Loucy (cell line): ENCODE data around the gene TRIP6.
A peak's percentile ranks its signal among the peaks of the same experiment; 100 is the strongest.

Source experiments
- H2AFZ ChIP-seq: fragments of 200-600 bp; sonication (generic); 2 replicates; pipeline ENCODE4 v1.6.0; 2016; ENCODE audit warnings: antibody characterized with exemption, mild to moderate bottlenecking, low read length, moderate library complexity
- H3F3A ChIP-seq: fragments of 200-600 bp; 2 replicates; pipeline ENCODE4 v1.6.0; 2016; ENCODE audit warnings: antibody characterized with exemption, low read depth, mild to moderate bottlenecking
- H3K27me3 ChIP-seq: fragments of 200-600 bp; sonication (generic); 2 replicates; pipeline ENCODE4 v1.6.1; 2014; ENCODE audit warnings: low read length, mild to moderate bottlenecking; ENCODE audit not compliant: insufficient read depth, poor library complexity, severe bottlenecking
- H3K36me3 ChIP-seq: fragments of 200-600 bp; sonication (generic); 2 replicates; pipeline ENCODE4 v1.6.1; 2016; ENCODE audit warnings: low read length; ENCODE audit not compliant: insufficient read depth
- H3K4me1 ChIP-seq: fragments of 200-600 bp; sonication (generic); 2 replicates; pipeline ENCODE4 v1.5.1; 2014; ENCODE audit warnings: low read length, mild to moderate bottlenecking; ENCODE audit not compliant: insufficient read depth, poor library complexity, severe bottlenecking
- H3K4me2 ChIP-seq: fragments of 200-600 bp; sonication (generic); 2 replicates; pipeline ENCODE4 v1.6.0; 2014; ENCODE audit warnings: antibody characterized with exemption, low read length, low read depth, mild to moderate bottlenecking; ENCODE audit not compliant: poor library complexity, severe bottlenecking
- H3K4me3 ChIP-seq: fragments of 200-600 bp; sonication (generic); 2 replicates; pipeline ENCODE4 v1.5.1; 2014; ENCODE audit warnings: low read length, mild to moderate bottlenecking, mixed read lengths; ENCODE audit not compliant: poor library complexity, severe bottlenecking
- H3K79me2 ChIP-seq: fragments of 200-600 bp; sonication (generic); 2 replicates; pipeline ENCODE4 v1.6.1; 2014; ENCODE audit warnings: low read length; ENCODE audit not compliant: insufficient read depth
- H3K9ac ChIP-seq: fragments of 200-600 bp; sonication (generic); 2 replicates; pipeline ENCODE4 v1.6.0; 2014; ENCODE audit warnings: mild to moderate bottlenecking, low read depth, low read length, moderate library complexity; ENCODE audit not compliant: poor library complexity, severe bottlenecking
- H3K9me2 ChIP-seq: fragments of 200-600 bp; sonication (generic); replicated peaks from 2 replicates; pipeline ENCODE4 v1.6.1; 2016; ENCODE audit warnings: low read depth, low read length, mixed read lengths
- H3K9me3 ChIP-seq: fragments of 200-600 bp; sonication (generic); 2 replicates; pipeline ENCODE4 v1.6.1; 2014; ENCODE audit warnings: mild to moderate bottlenecking, antibody characterized with exemption, low read length, low read depth; ENCODE audit not compliant: insufficient read depth
- H4K20me1 ChIP-seq: fragments of 200-600 bp; sonication (generic); 2 replicates; pipeline ENCODE4 v1.6.0; 2014; ENCODE audit warnings: antibody characterized with exemption, low read length, mild to moderate bottlenecking; ENCODE audit not compliant: insufficient read depth, poor library complexity, severe bottlenecking
- CTCF ChIP-seq: fragments of 200-600 bp; sonication (generic); conservative IDR thresholded peaks from 2 replicates; pipeline ENCODE4 v1.5.1; 2014; ENCODE audit warnings: mild to moderate bottlenecking, antibody characterized with exemption, low read length
- EZH2phosphoT487 ChIP-seq: fragments of 200-600 bp; IDR thresholded peaks from 2 replicates; pipeline ENCODE4 v1.6.1; 2018; ENCODE audit warnings: antibody characterized with exemption, mild to moderate bottlenecking, moderate library complexity, borderline replicate concordance

TRIP6 gene

GRCh38 chr7:100895701-100895955, 28.4 kb downstream of the TRIP6 start, which contains the start of gene ACHE:
Gene ACHE, minus strand, starts transcription at chr7:100895888. Its CDS starts 1,656 bp downstream, at chr7:100894232.
- Histone ChIP-seq H2AFZ (no peak within 1 kb of the TSS), H3F3A (no peaks in the 10 kb centered on the region), H3K9ac (no peak within 1 kb of the TSS), H3K79me2 (no peaks in the 10 kb centered on the region), H3K27me3 (no peaks in the 10 kb centered on the region), H3K9me3 (no peaks in the 10 kb centered on the region), H3K9me2 (no peaks in the 10 kb centered on the region), H3K4me3 (no peak within 1 kb of the TSS), H3K36me3 (no peaks in the 10 kb centered on the region), H3K4me1 (no peaks in the 10 kb centered on the region), H3K4me2 (no peak within 1 kb of the TSS), H4K20me1 (no peaks in the 10 kb centered on the region)
- TF ChIP-seq CTCF, result no peak
- TF ChIP-seq EZH2phosphoT487, result no peak

GRCh38 chr7:100895956-100896731, 29.0 kb downstream of the TRIP6 start:
- Histone ChIP-seq H2AFZ (no peak overlapping the region), H3K9me2 (no peaks in the 10 kb centered on the region), H3K27me3 (no peaks in the 10 kb centered on the region), H3F3A (no peaks in the 10 kb centered on the region), H3K9ac (no peak overlapping the region), H4K20me1 (no peaks in the 10 kb centered on the region), H3K4me3 (no peak overlapping the region), H3K36me3 (no peaks in the 10 kb centered on the region), H3K4me2 (no peak overlapping the region), H3K9me3 (no peaks in the 10 kb centered on the region), H3K4me1 (no peaks in the 10 kb centered on the region), H3K79me2 (no peaks in the 10 kb centered on the region)
- TF ChIP-seq EZH2phosphoT487, result no peak
- no peak for TF ChIP-seq CTCF

GRCh38 chr7:100896732-100897608, 29.8 kb downstream of the TRIP6 start:
- Histone ChIP-seq H2AFZ (no peak overlapping the region), H3K4me2 (no peak overlapping the region), H3K9ac (no peak overlapping the region), H3F3A (no peaks in the 10 kb centered on the region), H3K79me2 (no peaks in the 10 kb centered on the region), H3K4me3 (no peak overlapping the region), H4K20me1 (no peaks in the 10 kb centered on the region), H3K9me2 (no peaks in the 10 kb centered on the region), H3K36me3 (no peaks in the 10 kb centered on the region), H3K27me3 (no peaks in the 10 kb centered on the region), H3K4me1 (no peaks in the 10 kb centered on the region), H3K9me3 (no peaks in the 10 kb centered on the region)
- TF ChIP-seq EZH2phosphoT487 (no peak), CTCF (peak; percentile 65)
